ENCODE measurements around the gene SPOUT1. TPM values are rescaled to one million over a fixed set of nuclear protein-coding genes. Genes with fewer than 3 reads are reported as not detected.

SPOUT1 gene
- total RNA-seq, 2 experiments from 2014 or later: 22.2 to 27.6 TPM

DNA sequence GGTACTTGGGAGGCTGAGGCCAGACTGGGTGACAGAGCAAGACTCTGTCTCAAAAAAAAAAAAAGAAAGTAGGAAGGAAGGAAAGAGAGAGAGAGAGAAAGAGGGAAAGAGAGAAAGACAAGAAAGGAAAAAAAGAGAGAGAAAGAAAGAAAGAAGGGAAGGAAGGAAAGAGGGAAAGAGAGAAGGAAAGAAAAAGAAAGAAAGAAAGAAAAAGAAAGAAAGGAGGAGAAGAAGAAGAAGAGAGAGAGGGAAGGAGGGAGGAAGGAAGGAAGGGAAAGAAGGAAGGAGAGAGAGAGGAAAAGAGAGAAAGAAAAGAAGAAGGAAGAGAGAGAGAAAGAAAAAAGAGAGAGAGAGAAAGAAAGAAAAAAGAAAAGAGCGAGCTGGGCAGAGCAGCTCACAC, 54.8 kb downstream of the SPOUT1 start:
- POLR2A ChIA-PET: no interaction called here
- no peak overlapping the region for H3K27ac Mint-ChIP-seq
- intact Hi-C loops (cut with DNase I, micrococcal nuclease): loop anchor here (5.0 to 10.0 kb wide), 5 partner anchors 50 to 403 kb away; partner anchors contain the start of genes DYNC2I2 (in 1 of the 2), KYAT1 (in 1 of the 2), LRRC8A (in 1 of the 2) and PKN3 (in 1 of the 2)

DNA sequence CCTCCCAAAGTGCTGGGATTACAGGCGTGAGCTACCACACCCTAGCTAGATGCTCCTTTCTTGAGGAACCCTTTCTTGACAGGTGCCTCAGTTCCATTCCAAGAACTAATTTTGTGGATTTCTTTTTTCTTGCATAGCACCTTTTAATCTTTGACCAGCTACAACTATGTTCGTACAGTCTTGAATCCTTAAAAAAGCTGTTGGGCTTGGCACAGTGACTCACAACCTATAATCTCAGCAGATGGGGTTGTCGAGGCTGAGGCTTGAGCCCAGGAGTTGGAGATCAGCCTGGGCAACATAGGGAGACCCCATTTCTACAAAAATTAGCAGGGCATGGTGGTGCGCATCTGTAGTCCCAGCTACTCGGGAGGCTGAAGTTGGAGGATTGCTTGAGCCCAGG, 56.5 kb downstream of the SPOUT1 start:
- Mint-ChIP-seq H3K4me3 (peak overlapping the region; percentile 60), H3K27ac (peak overlapping the region; percentile 98), H3K27me3 (no peaks in the 10 kb centered on the region), H3K9me3 (no peaks in the 10 kb centered on the region), H3K36me3 (ENCODE audit: low read depth) (peaks cover 7% of the 10 kb centered on the region), H3K4me1 (ENCODE audit: low read depth) (peaks cover 30% of the 10 kb centered on the region)
- TF ChIP-seq, protein P1, sequence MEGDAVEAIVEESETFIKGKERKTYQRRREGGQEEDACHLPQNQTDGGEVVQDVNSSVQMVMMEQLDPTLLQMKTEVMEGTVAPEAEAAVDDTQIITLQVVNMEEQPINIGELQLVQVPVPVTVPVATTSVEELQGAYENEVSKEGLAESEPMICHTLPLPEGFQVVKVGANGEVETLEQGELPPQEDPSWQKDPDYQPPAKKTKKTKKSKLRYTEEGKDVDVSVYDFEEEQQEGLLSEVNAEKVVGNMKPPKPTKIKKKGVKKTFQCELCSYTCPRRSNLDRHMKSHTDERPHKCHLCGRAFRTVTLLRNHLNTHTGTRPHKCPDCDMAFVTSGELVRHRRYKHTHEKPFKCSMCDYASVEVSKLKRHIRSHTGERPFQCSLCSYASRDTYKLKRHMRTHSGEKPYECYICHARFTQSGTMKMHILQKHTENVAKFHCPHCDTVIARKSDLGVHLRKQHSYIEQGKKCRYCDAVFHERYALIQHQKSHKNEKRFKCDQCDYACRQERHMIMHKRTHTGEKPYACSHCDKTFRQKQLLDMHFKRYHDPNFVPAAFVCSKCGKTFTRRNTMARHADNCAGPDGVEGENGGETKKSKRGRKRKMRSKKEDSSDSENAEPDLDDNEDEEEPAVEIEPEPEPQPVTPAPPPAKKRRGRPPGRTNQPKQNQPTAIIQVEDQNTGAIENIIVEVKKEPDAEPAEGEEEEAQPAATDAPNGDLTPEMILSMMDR (IDR thresholded peaks at IDR 0.05): no peak
- ChIA-PET CTCF (interaction anchor here (0.6 to 1.3 kb wide), 2 partner anchors 45 to 179 kb away, joined by 3 to 8 read pairs; partner anchors contain the start of gene ENDOG), POLR2A (interaction anchor here (0.8 to 3.6 kb wide), 4 partner anchors 9 to 84 kb away, joined by 3 to 49 read pairs (median 14); partner anchors contain the start of genes SET, SPOUT1 and TBC1D13)
- Histone ChIP-seq H3K36me3 (ENCODE audit: insufficient read depth, low read length) (peaks cover 5% of the 10 kb centered on the region), H3K27ac (ENCODE audit: low read depth in 1 of 2, low read length in 2 of 2) (no peak overlapping the region), H3K9me3 (ENCODE audit: control insufficient read depth in 1 of 2, insufficient read depth in 1 of 2, low read length in 2 of 2) (peaks cover 0 to 6% of the 10 kb centered on the region in 2 experiments), H3K4me1 (ENCODE audit: insufficient read depth, low read length) (peaks cover 25% of the 10 kb centered on the region), H3K4me3 (ENCODE audit: low read length) (no peak overlapping the region), H3K27me3 (ENCODE audit: control insufficient read depth in 1 of 2, insufficient read depth in 2 of 2, low read length in 2 of 2) (no peaks in the 10 kb centered on the region)
- intact Hi-C loops (cut with DNase I, micrococcal nuclease): loop anchor here (5.0 to 10.0 kb wide), 5 partner anchors 48 to 401 kb away; partner anchors contain the start of genes DYNC2I2 (in 1 of the 2), KYAT1 (in 1 of the 2), LRRC8A (in 1 of the 2) and PKN3 (in 1 of the 2)
- ATAC-seq (ENCODE audit: poor library complexity): no peak
- no peak for DNase-seq

More for the DNA sequence above, 54.8 kb downstream of the SPOUT1 start:
- peaks cover 16% of the 10 kb centered on the region for H3K4me1 Mint-ChIP-seq (ENCODE audit: low read depth)
- CTCF ChIA-PET: no interaction called here
- no peak overlapping the region for H3K4me3 Mint-ChIP-seq
- DNase-seq (no peak), ATAC-seq (ENCODE audit: poor library complexity) (no peak)
- H3K27me3 Mint-ChIP-seq: no peaks in the 10 kb centered on the region
- Histone ChIP-seq H3K27ac (ENCODE audit: low read depth in 1 of 2, low read length in 2 of 2) (no peak overlapping the region), H3K9me3 (ENCODE audit: control insufficient read depth in 1 of 2, insufficient read depth in 1 of 2, low read length in 2 of 2) (peaks cover 0 to 6% of the 10 kb centered on the region in 2 experiments), H3K27me3 (ENCODE audit: control insufficient read depth in 1 of 2, insufficient read depth in 2 of 2, low read length in 2 of 2) (no peaks in the 10 kb centered on the region), H3K4me1 (ENCODE audit: insufficient read depth, low read length) (peaks cover 21% of the 10 kb centered on the region), H3K36me3 (ENCODE audit: insufficient read depth, low read length) (no peaks in the 10 kb centered on the region), H3K4me3 (ENCODE audit: low read length) (no peak overlapping the region)
- H3K36me3 Mint-ChIP-seq (ENCODE audit: low read depth): peaks cover 6% of the 10 kb centered on the region
- TF ChIP-seq, protein P1 (IDR thresholded peaks at IDR 0.05): no peak
- no peaks in the 10 kb centered on the region for H3K9me3 Mint-ChIP-seq

DNA sequence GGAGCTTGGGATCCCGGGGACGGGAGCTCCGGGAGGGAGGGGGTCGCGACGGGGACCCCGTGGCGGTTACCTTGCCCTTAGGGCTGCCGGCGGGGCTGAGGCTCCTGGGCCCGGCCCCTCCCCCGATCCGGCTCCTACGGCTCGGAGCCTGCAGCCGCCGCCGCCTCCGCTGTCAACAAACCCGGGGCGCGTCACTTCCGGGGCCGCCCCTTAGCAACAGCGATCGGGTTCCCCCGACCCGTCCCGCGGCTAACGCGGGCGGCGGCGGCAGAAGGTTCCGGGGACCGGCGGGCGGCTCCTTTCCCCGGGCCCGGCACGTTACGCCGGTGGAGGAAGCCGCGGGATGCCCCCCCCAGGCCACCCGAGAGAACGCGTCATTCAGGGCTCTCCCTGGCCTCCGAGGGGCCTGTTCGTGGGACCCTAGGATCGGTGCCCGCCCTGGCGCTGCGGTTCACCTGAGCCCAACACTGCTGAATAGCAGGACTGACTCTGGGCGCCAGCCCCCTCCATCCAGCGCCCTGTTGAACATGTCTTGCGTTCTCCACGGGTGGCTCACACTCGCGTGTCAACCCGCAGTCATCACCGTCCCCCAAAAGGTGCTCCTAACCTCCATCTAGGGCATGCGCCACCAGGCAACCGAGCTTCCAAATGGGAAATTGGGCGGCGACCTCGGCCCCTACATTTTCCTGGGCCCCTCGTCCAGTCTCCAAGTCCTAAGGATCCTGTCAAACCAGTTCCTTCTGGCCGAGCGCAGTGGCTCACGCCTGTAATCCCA, 57.7 kb downstream of the SPOUT1 start, which contains the start of gene ZER1:
TSS of gene ZER1 (minus strand) at position 183 of the 775 bp plus-strand sequence. CDS start 16,362 bp downstream, outside the sequence.
- Histone ChIP-seq H3K4me3 (ENCODE audit: low read length) (peak within 1 kb of the TSS; percentile 95), H3K9me3 (ENCODE audit: control insufficient read depth in 1 of 2, insufficient read depth in 1 of 2, low read length in 2 of 2) (peaks cover 0 to 6% of the 10 kb centered on the region in 2 experiments), H3K27ac (ENCODE audit: low read depth in 1 of 2, low read length in 2 of 2) (peak within 1 kb of the TSS; percentile 82 to 83), H3K36me3 (ENCODE audit: insufficient read depth, low read length) (peaks cover 12% of the 10 kb centered on the region), H3K4me1 (ENCODE audit: insufficient read depth, low read length) (peaks cover 25% of the 10 kb centered on the region), H3K27me3 (ENCODE audit: control insufficient read depth in 1 of 2, insufficient read depth in 2 of 2, low read length in 2 of 2) (no peaks in the 10 kb centered on the region)
- Mint-ChIP-seq H3K27ac (peak within 1 kb of the TSS; percentile 98), H3K36me3 (ENCODE audit: low read depth) (peaks cover 17% of the 10 kb centered on the region), H3K27me3 (no peaks in the 10 kb centered on the region), H3K4me3 (peak within 1 kb of the TSS; percentile 98), H3K4me1 (ENCODE audit: low read depth) (peaks cover 39% of the 10 kb centered on the region), H3K9me3 (no peaks in the 10 kb centered on the region)
- peak; percentile 88 to 97 (median 94) for DNase-seq
- ChIA-PET CTCF (interaction anchor here (1.5 kb wide), 1 partner anchor 46 kb away, joined by 5 read pairs; the partner anchor contains the start of gene ENDOG), POLR2A (interaction anchor here (0.5 to 3.6 kb wide), 17 partner anchors 10 to 611 kb away, joined by 3 to 49 read pairs (median 4); partner anchors contain the start of genes DYNC2I2, ENDOG, SET and SPOUT1)
- intact Hi-C loops (cut with DNase I, micrococcal nuclease): loop anchor here (1.0 to 10.0 kb wide), 8 partner anchors 15 to 400 kb away; partner anchors contain the start of genes TBC1D13 (in 2 of the 2), ZDHHC12 (in 2 of the 2), DYNC2I2 (in 1 of the 2) and KYAT1 (in 1 of the 2)
- ATAC-seq (ENCODE audit: poor library complexity): peak; percentile 85
- TF ChIP-seq, protein P1 (IDR thresholded peaks at IDR 0.05): no peak
